T-helper 9 cell (primary cell): ENCODE measurements around the gene PRKG1.
"Not testable (repeated sequence)": the region's sequence is repeated elsewhere in the genome, so short reads cannot be mapped to it uniquely, and the experiment has no call there.

ENCODE experiments used
- DNase-seq: peaks from one replicate; pipeline ENCODE4 v3.0.0-alpha.2; 2020

The PRKG1 gene

DNA sequence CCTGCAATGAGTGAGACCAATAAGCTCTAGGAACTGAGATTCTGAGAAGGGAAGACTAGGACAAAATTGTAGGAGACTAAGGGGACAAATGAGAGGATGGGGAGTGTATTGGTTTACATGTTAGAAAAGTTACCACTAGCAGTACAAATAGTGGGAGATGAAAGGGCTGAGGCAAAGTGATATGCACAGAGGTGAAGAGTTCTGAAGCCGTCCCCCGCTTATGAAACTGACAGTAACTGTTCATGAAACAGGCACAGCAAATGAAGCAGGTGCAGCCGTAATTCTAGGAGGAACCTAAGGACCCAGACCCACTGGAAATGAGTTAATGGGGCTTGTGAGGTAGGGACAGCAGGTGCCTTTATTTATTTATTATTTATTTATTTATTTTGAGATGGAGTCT lies 211.3 kb downstream of the PRKG1 start:
- DNase-seq: no peak

DNA sequence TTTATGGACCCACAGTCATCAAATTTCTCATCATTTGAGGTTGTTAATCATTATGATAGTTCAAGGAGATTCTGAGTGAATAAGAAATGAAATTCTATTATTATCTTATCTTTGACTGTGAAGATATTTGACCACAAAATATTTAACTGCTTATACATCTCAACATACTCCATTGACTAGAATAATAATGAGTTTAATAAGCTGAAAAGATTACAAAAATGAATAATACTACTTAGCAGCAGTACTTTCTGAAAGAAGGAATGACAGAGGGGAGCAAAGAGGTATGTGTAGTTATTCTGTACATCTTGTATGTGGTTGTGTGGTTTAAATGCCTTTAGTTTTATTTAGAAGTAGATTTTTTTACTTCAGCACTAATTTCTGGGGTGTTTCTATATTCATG lies 214.2 kb downstream of the PRKG1 start:
- DNase-seq: no peak

- no peak for DNase-seq
These were observed 215.2 kb downstream of the PRKG1 start for GRCh38 chr10:51289519-51289918.

DNA sequence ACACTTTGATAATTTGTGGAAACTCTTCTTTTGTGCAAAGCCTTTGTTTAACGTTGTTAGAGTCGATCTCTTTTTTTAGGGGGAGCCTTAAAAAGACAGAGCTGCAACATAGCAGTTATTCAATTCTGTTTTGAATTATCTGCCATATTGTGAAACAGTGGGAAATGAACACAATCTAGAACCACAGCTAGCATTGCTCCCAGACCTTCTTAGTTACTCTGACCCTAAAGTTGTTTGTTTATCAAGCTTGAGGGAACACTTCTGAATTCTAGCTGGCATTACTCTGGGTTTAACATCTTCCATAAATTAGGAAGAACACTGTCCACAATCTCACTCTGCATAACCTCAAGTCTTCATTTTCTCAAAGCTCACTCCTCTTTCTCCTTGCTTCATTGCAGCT lies 217.7 kb downstream of the PRKG1 start:
- DNase-seq: no peak

GRCh38 chr10:51297438-51297837 lies 223.2 kb downstream of the PRKG1 start:
- no peak for DNase-seq

DNA sequence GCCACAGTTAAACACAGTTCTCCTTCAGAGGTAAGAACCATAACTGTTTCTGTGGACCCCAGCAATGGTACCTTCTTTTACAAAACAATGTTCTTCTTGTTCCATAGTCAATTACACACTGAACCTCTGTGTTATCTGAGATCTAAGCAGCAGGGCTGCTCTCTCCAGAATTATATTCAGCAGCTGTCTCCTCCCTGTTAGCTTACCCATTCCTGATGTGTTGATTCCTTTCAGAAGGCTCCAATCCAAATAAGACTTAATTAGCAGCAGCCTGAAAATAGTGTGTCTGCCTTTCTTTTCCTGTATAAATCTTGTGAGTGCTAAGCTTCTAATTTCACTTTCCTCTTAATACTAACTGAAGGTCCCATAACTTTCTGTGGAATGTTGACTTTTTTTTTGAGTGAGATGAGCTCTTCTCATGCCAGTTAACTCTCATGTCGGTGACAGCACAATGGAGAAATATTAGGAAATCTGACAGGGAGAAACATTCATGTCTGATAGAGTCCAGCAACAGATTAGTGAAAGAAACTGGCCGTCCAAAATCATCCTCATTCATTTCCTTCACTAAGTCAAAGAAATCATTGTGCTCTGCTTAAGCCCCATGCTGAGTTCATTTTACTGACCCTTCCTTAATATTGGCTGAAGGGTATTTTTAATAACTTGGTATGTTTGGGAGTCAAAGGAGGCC lies 226.5 kb downstream of the PRKG1 start:
- DNase-seq: no peak

DNA sequence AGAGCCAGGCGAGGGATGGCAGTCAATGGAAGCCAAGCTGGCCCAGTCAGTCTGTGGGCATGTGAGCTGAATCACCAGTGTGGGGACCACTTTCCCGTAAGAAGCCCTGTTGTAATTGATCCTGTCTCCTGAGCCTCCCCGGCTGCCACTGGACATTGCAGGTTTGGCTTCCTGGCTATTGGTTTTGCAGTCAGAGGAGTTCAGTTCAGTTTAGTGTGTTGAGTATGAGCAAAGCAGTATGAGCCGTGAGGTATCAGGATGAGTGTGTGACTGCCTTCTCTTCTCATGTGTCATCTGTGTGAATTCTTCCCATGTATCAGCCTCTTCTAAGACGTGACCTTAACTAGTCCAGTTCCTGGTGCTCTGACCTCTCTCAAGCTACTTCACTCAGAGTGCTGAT lies 227.4 kb downstream of the PRKG1 start:
- DNase-seq: no peak

GRCh38 chr10:51302316-51302715 lies 228.0 kb downstream of the PRKG1 start:
- DNase-seq: no peak

DNA sequence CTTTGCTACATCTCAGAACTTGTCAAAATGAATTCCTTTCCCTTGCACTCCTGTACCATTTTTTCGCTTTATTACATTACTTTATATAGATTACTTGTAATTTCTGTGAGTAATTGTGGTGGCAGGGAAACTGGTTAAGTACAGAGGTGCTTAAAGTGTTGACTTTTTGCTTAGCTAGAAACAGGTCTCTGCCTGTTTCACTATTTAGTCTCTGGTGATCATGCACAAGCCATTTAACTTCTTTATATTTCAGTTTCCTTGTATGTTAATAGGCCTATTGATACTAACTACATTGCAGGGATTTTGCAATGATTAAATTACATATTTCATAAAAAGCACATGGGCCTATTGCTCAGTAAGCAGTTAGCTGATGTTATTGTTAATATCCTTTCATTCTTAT lies 233.8 kb downstream of the PRKG1 start:
- DNase-seq: no peak

GRCh38 chr10:51311228-51311627 lies 236.9 kb downstream of the PRKG1 start:
- DNase-seq: no peak

- DNase-seq: no peak
These were observed 238.5 kb downstream of the PRKG1 start for GRCh38 chr10:51312817-51313216.

- DNase-seq: no peak
These were observed 239.0 kb downstream of the PRKG1 start for GRCh38 chr10:51313251-51313650.

- no peak for DNase-seq
These were observed 239.6 kb downstream of the PRKG1 start for GRCh38 chr10:51313773-51314478.

DNA sequence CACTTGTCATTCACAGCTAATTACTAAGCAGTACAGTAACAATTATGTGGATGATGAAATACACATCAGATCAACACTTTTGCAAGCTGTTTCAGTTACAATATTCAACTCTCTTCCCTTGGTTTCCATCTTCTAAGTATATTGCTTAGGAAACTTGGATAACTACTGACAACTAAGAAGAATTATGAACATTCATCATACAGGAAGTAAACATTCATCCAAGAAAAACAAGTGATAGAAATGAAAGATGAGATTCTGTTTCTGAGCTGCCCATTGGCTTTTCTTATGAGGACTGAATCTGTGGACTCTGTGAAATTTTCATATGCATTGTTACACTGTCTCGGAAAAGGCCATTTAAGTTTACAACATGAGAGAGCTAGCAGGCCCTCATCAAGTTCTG lies 240.2 kb downstream of the PRKG1 start:
- DNase-seq: no peak

DNA sequence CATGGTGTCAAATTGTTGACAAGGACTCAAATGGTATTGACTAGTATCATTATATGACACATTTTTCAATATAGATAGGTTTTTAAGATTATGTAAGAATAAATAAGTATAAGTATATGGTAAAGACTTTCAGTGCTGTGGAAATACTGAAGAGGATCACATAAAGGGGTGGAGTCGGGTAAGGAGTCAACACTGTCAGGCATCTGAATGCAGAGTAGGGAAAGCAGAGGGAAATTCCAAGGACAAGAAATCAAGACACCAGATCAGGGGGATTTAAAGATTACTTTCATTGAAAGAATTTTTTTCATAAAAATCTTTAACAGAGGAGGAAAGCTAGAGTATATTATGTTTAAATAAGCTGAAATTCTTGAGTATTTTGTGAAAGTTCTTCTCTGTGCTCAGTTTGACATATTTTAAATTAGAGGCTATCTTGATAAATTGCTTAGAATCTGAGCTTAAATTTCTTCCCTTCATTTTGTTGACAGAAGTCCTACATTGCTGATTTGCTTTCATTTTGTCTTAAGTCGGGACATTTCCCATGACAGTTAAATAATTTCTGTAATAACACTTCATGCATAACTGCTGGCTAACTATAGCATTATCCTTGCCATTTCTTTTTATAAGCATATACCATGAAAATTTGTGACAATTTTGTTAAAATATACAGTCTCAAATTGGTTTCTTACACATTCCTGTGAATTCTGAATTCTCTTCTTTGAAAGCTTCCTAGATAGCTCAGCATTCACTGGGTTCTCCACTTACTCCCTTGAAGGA lies 244.3 kb downstream of the PRKG1 start:
- DNase-seq: no peak

- DNase-seq: no peak
These were observed 244.8 kb downstream of the PRKG1 start for GRCh38 chr10:51319173-51319435.

DNA sequence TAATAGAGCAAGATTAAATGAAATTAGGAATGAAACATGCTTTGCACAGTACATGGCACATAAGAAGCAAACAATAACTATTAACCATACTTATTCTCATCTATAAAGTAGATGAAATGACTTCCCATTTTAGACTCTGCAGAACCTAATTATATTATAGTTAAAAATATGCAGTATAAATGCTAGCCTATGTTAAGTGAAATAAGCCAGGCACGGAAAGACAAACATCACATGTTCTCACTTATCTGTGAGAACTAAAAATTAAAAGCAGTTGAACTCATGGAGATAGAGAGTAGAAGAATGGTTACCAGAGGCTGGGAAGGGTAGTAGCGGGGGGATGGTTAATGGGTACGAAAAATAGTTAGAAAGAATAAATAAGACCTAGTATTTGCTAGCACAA lies 247.0 kb downstream of the PRKG1 start:
- no peak for DNase-seq

DNA sequence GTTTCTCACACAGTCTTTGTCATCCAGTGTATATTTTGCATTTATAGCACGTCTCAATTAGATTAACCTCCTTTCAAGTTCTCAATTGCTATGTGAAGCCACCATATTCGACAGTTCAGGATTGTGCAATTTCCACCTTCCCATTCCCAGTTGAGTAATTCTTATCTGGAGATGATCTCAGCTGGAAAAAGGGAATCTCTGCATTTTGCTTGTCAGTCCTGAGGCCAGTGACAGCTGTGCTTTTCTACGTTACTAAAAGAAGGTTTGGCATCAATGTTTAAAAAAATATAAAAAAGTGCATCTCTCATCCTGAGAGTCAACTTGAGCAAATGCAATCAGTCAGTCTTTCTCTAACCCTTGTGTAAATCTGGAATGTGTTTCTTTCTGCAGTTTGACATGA lies 247.7 kb downstream of the PRKG1 start:
- no peak for DNase-seq

- no peak for DNase-seq
These were observed 251.4 kb downstream of the PRKG1 start for GRCh38 chr10:51325649-51326048.

DNA sequence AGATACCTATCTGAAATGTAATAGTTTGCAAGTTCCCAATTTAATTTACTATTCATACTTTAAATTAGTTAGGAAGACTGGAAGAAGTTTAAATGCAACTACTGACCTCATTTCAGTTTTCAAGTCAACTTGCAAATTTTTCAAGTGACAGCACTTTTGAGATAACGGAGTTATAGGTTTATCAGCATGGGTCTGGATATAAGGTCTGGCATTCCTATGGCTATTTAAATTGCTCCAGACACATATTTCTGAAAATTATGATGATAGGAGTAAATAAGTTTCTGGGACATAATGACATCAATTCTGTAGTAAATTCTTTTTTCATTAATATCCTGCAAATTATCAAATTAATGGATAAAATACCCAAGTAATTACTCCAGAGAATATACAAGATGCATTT lies 251.9 kb downstream of the PRKG1 start:
- no peak for DNase-seq

- DNase-seq: no peak
These were observed 253.1 kb downstream of the PRKG1 start for GRCh38 chr10:51327432-51327831.

DNA sequence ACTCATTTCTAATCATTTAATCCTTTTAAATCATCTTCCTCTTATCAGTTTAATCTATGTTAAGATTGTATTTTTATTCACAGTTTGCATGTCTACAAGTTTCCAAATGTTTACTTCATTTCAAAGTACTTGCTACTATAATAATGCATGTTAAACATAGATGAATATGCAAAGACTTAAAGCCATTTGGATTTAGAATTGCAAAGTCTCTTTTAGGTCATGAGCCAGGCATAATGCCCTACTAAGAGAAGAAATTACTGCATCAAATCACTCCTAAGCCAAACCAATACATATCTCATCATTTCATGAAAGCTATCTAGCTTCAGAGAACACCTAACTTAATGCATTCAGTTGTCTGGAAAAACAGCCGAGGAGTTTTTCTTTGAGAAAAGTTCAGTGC lies 266.1 kb downstream of the PRKG1 start:
- DNase-seq: no peak

DNA sequence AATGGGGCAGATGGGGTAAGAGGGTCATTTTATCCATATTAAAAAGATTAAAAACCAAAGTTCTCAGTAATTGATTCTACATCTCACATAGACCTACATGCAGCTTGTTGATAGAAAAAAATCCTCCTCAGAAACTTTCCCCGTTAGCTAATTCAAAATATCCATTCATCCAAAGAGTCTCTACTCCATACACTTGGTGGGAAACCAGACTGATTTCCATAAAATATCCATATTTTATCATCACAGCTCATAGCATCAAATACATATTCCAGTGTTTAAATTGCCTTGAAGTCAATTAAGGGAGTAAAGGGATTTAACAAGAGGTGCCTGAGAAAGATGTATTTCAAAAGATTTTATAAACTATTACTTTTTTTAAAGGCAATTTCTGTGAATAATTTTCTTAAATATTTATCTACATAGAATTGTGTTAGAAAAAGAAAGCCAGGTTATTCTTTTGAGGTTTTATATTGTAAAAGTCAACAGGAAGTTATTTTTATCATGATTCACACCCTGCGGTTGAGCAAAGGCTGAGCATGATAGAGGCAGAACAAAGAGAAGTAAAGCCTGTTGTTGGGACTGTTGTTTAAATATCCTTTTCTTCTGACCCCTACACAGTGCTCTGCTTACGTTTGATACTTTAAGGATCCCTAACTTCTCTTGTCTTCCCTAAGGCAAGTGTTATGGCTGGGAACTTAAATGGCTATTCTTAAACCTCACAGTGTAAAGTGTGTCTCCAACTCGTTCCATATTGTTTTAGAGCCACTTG lies 266.7 kb downstream of the PRKG1 start:
- no peak for DNase-seq

DNA sequence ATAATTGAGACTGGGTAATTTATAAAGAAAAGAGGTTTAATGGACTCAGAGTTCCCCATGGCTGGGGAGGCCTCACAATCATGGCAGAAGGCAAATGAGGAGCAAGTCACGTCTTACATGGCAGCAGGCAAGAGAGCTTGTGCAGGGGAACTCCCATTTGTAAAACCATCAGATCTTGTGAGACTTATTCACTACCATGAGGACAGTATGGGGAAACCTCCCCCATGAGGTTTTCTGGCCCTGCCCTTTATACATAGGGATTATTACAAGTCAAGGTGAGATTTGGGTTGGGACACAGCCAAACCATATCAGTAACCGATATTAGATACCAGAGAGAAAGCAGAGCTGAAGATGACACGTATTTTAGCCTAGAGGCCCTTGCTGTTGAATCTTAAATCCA lies 267.5 kb downstream of the PRKG1 start:
- DNase-seq: not testable (repeated sequence)
